ENCODE measurements around the gene SYNJ2BP. TPM values are rescaled to one million over a fixed set of nuclear protein-coding genes. Genes with fewer than 3 reads are reported as not detected.

SYNJ2BP gene
- total RNA-seq, 4 donors from 2014 or later = 17.4 to 28.8 (median 25.3) TPM

- H3K4me3 ChIP-seq = no peak overlapping the region
- no peak overlapping the region for H3K27ac ChIP-seq
- H3K27me3 ChIP-seq = no peaks in the 10 kb centered on the region
- TF ChIP-seq EP300 (IDR thresholded peaks at IDR 0.05) (no peak), POLR2A (IDR thresholded peaks at IDR 0.05) (no peak), CTCF (IDR thresholded peaks at IDR 0.05) (no peak)
- H3K4me1 ChIP-seq = no peaks in the 10 kb centered on the region
- 93 to 94% methylated on average over 6 of the region's 6 CpGs for WGBS, 2 donors
- peaks cover 0 to 22% (median 1%) of the 10 kb centered on the region in 3 donors for H3K36me3 ChIP-seq
- no peak for DNase-seq (ENCODE audit: low spot score in 2 of 2)
- H3K9me3 ChIP-seq = peaks cover 0 to 5% (median 0%) of the 10 kb centered on the region in 4 donors
Measured at GRCh38 chr14:70391493-70392391, 25.1 kb downstream of the SYNJ2BP start.

- 74 to 83% methylated on average over 2 of the region's 2 CpGs for WGBS, 2 donors
- peaks cover 0 to 56% (median 7%) of the 10 kb centered on the region in 3 donors for H3K36me3 ChIP-seq
Measured at GRCh38 chr14:70382536-70382935, 34.4 kb downstream of the SYNJ2BP start.

DNA sequence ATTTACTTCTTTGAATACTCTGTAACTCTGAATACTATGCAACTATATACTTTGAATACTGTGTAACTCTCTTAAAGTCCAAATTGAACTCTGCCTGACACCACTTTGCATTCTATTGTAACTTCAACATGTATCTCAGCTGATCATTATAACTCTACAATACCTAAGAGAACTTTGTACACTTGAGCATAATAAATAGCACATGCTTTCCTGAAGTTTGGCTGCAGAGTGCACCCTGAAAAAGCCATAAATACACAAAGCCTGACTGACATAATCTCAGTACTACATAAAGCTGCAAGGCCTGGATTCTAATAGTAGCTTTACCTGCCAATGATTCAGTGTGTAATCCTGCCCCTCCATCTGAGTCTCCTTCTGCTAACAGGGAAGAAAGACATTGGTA is 36.1 kb downstream of the SYNJ2BP start:
- Histone ChIP-seq H3K36me3 (peaks cover 0 to 48% (median 0%) of the 10 kb centered on the region in 3 donors), H3K4me1 (no peaks in the 10 kb centered on the region), H3K27ac (no peak overlapping the region), H3K4me3 (no peak overlapping the region), H3K9me3 (no peaks in the 10 kb centered on the region), H3K27me3 (no peaks in the 10 kb centered on the region)
- no peak for DNase-seq (ENCODE audit: low spot score in 2 of 2)
- TF ChIP-seq EP300 (IDR thresholded peaks at IDR 0.05) (no peak), POLR2A (IDR thresholded peaks at IDR 0.05) (no peak), CTCF (IDR thresholded peaks at IDR 0.05) (no peak)

More at GRCh38 chr14:70382536-70382935, 34.4 kb downstream of the SYNJ2BP start:
- Histone ChIP-seq H3K27ac (no peak overlapping the region), H3K4me1 (no peaks in the 10 kb centered on the region), H3K9me3 (no peaks in the 10 kb centered on the region), H3K27me3 (no peaks in the 10 kb centered on the region), H3K4me3 (no peak overlapping the region)
- DNase-seq (ENCODE audit: low spot score in 2 of 2) = no peak
- TF ChIP-seq EP300 (IDR thresholded peaks at IDR 0.05) (no peak), CTCF (IDR thresholded peaks at IDR 0.05) (no peak), POLR2A (IDR thresholded peaks at IDR 0.05) (no peak)

DNA sequence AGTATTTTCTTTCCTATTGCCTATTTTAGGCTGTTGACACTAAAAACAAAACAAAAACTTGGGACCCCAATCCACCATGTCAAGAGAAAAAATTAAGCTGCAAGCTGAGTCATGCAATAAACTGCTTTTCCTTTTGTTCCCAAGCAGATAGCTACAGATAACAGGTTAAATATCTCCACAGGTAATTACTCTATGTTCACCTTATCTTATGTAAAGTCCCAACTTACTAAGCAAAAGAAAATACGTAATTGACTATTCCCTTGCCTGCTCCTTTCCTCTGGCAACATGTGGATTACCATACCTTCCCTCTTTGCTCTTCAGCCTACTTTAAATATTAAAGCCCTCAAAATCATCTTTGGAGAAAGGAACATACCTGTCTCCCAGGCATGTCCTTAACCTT is 38.2 kb downstream of the SYNJ2BP start:
- 92 to 96% methylated on average over 1 of the region's 1 CpG for WGBS, 2 donors
- Histone ChIP-seq H3K27ac (no peak overlapping the region), H3K27me3 (no peaks in the 10 kb centered on the region), H3K36me3 (peaks cover 0 to 63% (median 0%) of the 10 kb centered on the region in 3 donors), H3K4me3 (no peak overlapping the region), H3K4me1 (no peaks in the 10 kb centered on the region), H3K9me3 (no peaks in the 10 kb centered on the region)
- no peak for DNase-seq (ENCODE audit: low spot score in 2 of 2)
- TF ChIP-seq POLR2A (IDR thresholded peaks at IDR 0.05) = no peak
- TF ChIP-seq CTCF (IDR thresholded peaks at IDR 0.05) = no peak
- no peak for TF ChIP-seq EP300 (IDR thresholded peaks at IDR 0.05)

Other genes with a start within 250 kb of the SYNJ2BP start
- gene SLC8A3, start 228.1 kb downstream of the SYNJ2BP start, total RNA-seq = 1 to 10 TPM in 1 of 4 donors, under 1 TPM in 2, not detected in 1; 0.20 to 1.0 (median 0.22) TPM
- 10 to 100 TPM; 20.0 to 42.9 (median 26.5) TPM for gene COX16, start 57.4 kb downstream of the SYNJ2BP start, total RNA-seq
- under 1 TPM in 1 of 4 donors, not detected in 3; 0.44 TPM for gene ADAM21, start 35.1 kb upstream of the SYNJ2BP start, total RNA-seq
- gene ADAM20, start 117.9 kb upstream of the SYNJ2BP start, total RNA-seq = 1 to 10 TPM; 1.8 to 3.1 (median 2.4) TPM
- gene MED6, start 183.6 kb upstream of the SYNJ2BP start, total RNA-seq = 10 to 100 TPM; 23.4 to 47.2 (median 41.1) TPM
- gene TTC9, start 224.8 kb upstream of the SYNJ2BP start, total RNA-seq = 1 to 10 TPM; 3.9 to 6.9 (median 5.4) TPM